Fibroblast of skin of back (primary cell): Measurements from ENCODE around the gene KCNH8.

ENCODE experiments used
- DNase-seq: peaks from one replicate; pipeline ENCODE4 v3.0.0-alpha.2; 2013

The KCNH8 gene

DNA sequence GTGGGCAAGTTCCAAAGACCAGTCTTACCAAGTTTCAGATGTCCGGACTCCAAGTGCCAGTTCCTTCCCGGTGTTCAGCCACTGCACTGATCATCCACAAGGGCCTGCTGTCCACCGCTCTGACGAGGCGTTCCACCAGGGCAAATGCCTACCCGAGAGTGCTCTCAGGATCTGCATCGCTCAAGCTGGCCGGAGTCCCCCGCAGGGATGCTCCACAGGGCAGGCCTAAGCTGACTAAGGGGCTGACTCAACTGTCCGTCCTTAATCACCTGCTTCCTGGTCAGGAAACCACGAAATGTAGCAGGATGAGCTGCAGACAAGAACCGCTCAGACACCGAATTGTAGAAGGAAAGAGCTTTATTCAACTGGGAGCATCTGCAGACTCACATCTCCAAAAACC is 341.6 kb downstream of the KCNH8 start:
- DNase-seq, result no peak

DNA sequence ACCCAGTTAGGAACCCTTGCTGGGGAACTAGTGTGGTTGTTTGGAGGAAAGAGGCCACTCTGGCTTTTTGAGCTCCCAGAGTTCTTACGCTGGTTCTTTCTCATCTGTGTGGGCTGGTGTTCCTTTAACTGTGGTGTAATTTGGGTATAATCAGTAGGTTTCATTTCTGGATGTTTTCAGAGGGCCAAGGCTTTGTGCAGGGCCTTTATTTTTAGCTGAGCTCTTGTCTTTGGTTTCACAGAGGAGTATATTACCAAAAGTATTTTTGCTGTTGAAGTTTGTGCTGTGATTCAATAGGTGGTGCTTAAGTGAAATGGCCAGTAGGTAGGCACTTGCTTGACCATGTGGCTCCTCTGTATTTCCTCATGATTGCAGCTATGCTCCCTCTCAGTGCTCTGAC is 357.9 kb downstream of the KCNH8 start:
- DNase-seq, result no peak

DNA sequence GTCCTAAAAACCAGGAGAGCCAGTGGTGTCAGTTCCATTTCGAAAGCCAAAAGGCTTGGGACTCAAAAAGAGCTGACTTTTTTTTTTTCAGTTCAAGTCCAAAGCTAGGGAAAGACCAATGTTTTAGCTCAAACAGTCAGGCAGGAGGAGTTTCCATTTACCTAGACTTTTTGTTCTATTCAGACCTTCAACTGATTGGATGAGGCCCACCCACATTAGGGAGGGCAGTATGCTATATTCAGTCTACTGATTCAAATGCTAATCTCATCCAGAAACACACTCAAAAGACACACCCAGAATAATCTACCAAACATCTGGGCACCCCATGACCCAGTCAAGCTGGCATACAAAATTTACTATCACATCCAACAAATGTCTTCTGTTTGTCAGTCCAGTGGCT is 374.0 kb downstream of the KCNH8 start:
- no peak for DNase-seq

DNA sequence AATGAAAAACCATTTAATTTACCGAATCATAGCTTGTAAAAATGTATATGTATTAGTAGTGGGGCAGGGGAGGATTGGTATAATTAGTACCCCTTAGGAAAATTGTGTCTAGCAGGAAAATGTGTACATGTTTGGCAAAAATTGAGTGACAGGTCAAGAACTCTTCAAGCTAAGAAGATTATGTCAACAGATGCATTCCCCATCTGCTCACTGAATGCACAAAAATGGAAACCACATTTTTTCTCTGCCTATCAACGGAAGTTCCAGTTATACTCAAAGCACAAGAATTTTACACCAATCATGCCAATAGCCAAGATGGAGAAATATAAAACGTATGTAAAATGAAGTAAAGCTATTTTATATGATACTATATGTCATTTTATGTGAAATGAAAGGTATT is 377.8 kb downstream of the KCNH8 start:
- DNase-seq, result no peak

DNA sequence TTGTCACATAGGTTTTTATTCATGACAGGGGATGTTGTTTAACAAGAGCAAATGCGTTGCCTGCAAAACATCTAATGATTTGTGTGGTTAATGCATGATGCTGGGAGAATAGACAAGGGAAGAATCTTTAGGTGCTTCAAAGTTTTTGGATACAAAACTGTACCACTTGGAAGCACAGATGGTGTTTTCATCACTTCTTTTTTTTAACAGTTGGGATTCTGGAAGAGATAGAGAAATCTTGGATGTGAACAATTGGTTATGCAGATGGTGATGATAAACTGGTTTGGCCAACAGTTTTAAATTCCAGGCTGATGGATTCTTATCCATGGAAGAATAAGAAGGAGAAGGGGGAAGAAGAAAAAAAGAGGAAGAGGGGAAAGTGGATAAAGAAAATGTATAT is 379.4 kb downstream of the KCNH8 start:
- no peak for DNase-seq

DNA sequence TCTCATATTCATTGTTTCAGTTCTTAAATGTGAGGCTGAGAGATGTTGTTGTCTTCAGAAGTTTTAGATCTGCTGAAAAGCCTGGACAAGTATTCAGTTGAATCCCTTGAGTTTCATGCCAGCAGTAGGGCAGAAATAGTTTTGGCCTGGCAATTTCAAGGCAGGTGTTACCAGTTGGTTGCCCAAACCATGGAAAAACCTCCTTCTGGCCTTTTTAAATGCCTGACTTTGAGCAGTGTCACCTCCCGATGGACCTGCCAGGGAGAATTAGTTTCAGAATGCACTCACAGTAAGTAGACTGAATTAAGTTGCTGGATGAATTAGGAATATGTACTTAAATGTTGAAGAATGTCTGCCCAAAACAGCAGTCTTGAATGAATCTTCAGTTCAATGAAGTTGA is 383.1 kb downstream of the KCNH8 start:
- DNase-seq, result no peak

DNA sequence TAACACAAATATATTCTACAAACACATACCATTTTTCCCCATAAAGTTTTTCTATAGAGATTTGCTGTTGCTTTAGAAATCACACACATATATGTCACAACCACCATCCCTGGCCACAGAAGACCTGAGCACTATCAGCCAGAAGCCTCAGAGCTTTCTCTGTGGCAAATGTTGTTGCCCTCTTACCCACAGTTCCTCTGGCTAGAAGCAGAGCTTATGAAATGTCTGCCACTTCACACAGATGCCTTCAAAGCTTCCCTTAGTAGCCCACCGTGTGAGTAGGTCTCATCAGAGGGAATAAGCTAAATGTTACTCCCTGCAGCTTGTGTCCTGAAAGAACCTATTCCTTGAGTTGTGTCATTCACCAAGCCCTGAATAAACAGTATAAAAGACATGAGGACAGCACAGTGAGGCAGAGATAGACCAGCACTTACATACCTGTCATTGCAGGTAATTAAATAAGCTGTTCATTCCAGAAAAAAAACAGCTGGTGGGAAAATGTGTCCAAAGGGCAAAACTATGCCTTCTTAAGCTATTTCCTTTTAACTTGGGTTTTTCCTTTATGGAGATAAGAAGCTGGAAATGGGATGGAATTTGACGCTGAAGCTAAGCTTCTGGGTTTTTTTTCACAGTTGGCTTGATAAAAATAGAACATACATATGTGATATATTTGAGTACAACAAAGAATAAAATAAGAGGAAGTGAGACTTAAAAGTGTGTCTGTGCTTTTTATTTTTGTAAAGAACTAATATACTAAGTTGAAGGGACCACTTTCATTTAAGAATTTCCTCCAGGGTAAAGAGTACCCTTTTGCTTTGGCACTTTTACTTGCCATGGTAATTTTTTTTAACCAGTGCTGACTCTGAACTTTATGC is 391.4 kb downstream of the KCNH8 start:
- DNase-seq, result no peak

DNA sequence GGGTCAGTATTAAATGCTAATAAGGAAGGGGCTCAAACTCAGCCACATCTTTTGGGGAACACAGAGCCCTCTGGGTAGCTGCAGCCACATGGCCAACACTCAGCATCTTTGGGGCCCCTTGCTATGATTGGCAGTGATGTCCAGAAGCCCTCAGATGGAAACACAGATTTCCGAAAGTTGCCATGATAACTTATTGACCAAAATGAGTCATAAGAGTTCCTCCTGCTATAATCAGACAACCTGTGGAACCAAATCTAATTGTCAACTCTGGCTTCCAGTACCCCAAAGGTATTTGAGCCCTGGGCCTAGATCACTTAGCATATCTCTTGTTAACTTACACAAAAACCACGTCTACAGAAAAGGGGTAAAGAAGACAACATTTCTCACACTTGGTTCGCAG is 392.2 kb downstream of the KCNH8 start:
- DNase-seq, result no peak

DNA sequence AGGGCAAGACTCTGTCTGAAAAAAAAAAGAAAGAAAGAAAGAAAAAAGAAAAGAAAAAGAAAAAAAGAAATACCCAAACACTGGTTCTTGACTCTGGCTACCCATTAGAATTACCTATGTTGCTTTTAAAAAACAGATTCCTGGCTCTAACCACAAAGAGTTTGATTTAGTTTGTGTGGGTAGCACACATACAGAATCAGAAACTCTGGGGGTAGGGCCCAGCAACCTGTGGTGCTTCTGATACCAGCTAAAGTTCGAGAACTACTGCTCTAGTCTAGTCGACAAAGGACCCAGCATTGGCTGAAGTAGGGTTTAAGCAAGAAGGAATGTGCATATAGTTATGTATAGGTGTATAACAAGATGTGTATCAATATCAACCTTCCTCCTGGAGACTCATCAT is 393.0 kb downstream of the KCNH8 start:
- DNase-seq, result no peak

DNA sequence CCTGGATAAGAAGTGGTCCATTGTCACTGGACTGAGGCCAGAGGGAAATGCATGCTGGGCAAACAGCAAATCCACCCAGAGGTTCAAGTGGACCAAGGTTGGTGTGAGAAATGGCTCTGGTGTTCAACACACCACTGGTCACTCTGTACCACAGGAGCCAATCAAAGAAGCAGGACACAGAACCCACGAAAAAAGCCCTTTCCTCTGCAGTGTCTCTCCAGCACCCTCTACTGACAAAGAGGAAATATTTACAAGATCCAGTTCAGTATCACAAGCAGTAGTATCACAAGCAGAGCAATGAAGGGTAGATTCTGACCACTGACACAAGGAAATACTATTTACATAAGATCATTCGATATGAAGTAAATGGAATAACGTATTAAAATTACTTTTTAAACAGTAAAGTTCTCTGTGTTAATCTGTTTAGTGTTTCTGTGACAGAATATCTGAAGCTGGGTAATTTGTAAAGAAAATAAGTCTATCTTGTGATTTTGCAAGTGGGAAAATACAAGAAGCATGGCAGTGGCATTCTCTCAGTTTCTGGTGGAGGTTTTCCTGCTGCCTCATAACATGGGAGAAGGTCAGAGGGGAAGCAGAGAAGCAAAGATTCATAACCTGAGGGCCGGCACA is 395.0 kb downstream of the KCNH8 start:
- no peak for DNase-seq

DNA sequence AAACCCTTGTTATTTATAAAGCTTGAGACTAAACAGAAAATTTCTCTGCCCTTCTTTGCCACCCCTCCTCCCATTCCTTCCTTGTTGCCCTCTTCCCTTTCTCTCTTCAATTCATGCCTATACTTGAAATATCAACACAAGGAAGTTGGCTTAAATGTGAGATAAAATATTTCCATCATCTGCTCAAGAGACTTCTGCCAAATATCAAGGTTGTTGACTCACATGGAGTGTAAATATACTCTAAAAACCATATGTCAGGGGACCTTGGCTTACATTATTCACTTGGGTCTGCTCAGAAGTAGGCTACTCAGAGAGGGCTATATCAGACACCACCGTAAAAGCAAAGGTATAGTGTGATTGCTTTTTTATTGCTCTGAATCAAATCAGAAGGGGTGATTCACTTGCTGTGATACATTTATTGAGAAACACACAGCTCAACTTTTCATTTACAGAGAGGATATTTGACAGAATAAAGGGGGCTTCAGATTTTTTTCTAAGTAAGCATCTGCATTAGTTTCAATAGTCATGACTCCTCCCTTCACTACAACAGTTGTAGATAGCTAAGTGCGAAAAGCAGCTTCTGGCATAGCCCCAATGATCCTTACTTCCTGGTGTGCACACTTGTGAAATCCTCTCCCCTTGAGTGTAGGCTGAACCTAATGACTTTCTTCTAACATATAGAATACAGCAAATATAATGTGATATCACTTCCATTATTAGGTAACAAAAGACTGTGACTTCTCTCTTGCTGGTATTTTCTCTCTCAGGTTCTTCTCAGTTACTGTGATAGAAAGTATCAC is 399.6 kb downstream of the KCNH8 start:
- DNase-seq, result no peak

DNA sequence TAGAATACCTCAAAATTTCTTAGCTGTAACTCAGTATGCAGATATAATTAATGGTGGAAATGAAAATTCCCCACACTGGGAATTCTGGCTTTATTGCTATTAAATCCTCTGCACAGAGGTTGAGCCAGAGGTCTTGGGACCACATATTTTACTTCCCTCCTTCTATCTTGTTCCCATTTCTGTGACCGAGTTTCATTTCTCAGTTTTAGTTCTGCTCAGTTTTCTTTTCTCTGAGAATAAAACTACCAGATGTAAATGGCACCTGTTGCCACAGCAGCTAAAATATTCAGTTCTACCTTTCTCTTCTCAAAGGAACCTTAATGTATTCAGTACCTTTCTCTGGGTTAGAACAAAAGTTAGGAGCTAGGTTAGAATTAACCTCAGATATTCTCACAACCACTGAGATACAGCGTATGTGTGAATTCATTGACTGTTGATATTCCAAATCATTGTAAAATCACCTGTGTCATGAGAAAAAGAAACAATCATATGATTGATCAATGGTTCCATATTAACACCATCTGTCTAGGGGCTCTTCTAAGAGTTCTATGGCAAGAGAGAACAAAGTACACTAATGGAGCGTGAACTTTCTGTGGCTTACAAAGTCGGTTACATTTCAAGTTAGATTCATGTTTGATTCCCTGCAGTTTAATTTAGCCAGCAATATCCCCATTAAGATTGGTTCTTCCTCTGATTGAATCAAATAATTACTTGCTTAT is 411.6 kb downstream of the KCNH8 start:
- DNase-seq, result no peak

DNA sequence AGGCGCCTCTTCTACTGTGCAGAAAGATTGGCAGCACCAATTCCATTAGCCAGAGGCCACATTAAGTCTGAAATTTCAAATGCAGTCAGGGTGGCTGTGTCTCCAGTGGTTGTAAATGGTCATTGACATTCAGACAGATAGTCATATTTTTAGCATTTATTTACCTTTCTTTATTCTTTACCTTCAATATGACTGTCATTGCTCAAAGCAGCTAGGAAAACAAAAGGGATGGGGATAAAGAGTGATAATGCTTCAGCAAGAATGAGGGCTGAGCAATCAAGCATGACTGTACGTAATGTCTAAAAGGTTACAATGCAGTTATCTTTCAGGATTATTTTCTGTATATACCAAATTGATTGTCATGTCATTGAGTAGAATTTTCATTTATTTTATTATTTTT is 425.3 kb downstream of the KCNH8 start:
- no peak for DNase-seq

DNA sequence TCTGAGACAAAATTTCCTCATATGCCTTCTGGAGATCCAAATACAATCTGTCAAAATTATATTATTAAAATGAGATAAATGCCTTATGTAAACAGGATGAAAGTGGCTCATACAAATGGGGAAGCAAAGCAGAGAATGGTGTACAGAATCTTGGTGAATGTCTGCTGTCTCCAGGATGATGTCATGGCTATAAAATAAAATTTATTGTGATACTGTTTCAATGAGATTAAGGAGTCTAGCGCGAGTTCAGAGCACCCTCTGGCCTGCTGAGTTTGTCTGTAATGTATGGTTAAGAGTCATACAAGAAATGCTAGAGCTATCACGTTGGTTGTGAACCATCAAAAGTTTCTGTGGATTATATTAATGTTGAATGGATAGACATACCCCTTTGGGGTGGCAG is 426.0 kb downstream of the KCNH8 start:
- no peak for DNase-seq

DNA sequence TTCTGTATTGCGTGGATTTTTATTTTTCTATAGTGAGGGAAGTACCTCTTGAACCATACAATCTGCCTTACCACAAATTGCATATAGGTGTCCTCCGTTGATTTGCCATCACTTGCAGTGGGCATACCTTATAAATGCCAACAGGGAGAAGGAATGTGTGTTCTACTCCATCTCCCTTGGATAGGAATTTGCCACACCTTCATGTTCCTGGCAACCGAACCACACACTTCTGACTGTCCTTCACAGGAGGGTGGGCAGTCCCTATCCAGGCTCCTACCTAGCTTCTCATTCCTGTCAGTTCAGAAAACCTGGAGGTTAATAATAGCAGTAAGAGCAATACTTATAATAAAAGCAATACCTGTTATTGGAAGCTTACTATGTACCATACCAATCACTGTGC is 428.0 kb downstream of the KCNH8 start:
- DNase-seq, result no peak
